H1 (cell line): ENCODE data around the gene CNDP1.
A peak's percentile ranks its signal among the peaks of the same experiment; 100 is the strongest.

Experiments used
- EP300 ChIP-seq, 2 experiments: IDR thresholded peaks; 1 replicate in 1 of 2; 2 replicates in 1 of 2; pipeline ENCODE4 v1.6.1; 2011 to 2012; ENCODE audit warnings: low read depth in 2 of 2, low read length in 2 of 2, mild to moderate bottlenecking in 2 of 2, borderline replicate concordance in 1 of 2, inconsistent platforms in 1 of 2, moderate library complexity in 1 of 2
- EZH2 ChIP-seq: fragments of 200-600 bp; sonication (generic); IDR thresholded peaks from 2 replicates; pipeline ENCODE4 v1.7.1; 2012; ENCODE audit warnings: low read depth, mild to moderate bottlenecking, moderate library complexity, low read length, inconsistent platforms; ENCODE audit not compliant: severe bottlenecking
- POLR2A ChIP-seq, 2 experiments: IDR thresholded peaks; 1 replicate in 1 of 2; 2 replicates in 1 of 2; pipeline ENCODE4 v1.6.1; 2011; ENCODE audit warnings: low read depth in 2 of 2, low read length in 2 of 2, mild to moderate bottlenecking in 2 of 2; ENCODE audit errors: control extremely low read depth in 1 of 2
- RAD21 ChIP-seq, 2 experiments: IDR thresholded peaks in 1 of 2; conservative IDR thresholded peaks in 1 of 2; 2 replicates each; pipeline ENCODE4 v1.6.1; 2011; ENCODE audit warnings: low read depth in 2 of 2, low read length in 2 of 2, improper control_type of control experiment in 1 of 2, inconsistent platforms in 1 of 2, mild to moderate bottlenecking in 1 of 2, moderate library complexity in 1 of 2
- SIRT6 ChIP-seq: IDR thresholded peaks from one replicate; pipeline ENCODE4 v1.7.1; 2012; ENCODE audit warnings: low read length, inconsistent platforms
- ZNF274 ChIP-seq: IDR thresholded peaks from 2 replicates; pipeline ENCODE4 v1.7.0; 2012; ENCODE audit warnings: low read length, borderline replicate concordance; ENCODE audit errors: extremely low read depth
- TF ChIP-seq, protein P1 (sequence below), 3 experiments: IDR thresholded peaks; 1 replicate in 2 of 3; 2 replicates in 1 of 3; pipeline versions ENCODE4 v1.5.1 to v1.6.1; 2011; ENCODE audit warnings: low read length in 3 of 3, mild to moderate bottlenecking in 3 of 3, inconsistent platforms in 2 of 3, low read depth in 1 of 3, moderate library complexity in 1 of 3; ENCODE audit not compliant: insufficient read depth in 1 of 3; ENCODE audit errors: control extremely low read depth in 1 of 3

DNA sequence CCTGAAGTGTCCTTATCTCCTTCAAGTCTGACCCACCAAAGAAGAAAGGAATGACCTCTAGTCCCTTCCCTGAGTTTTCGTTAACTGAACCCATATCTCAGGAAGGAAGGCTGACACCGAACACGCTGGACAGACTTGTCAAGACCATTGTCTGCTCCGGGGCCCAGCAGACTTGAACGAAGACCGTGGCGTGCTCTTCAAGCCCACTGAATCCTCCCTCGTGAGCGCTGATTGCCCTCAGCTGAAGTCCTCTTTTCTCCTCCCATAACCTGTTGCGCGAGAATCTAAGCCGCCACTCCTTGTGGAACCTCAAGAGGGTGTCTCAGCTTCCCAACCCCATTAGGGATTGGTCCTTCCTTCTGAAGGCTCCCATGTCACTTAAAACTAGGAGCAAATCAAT is 634 bp upstream of the CNDP1 start:
- TF ChIP-seq ZNF274 = no peak
- TF ChIP-seq, protein P1, sequence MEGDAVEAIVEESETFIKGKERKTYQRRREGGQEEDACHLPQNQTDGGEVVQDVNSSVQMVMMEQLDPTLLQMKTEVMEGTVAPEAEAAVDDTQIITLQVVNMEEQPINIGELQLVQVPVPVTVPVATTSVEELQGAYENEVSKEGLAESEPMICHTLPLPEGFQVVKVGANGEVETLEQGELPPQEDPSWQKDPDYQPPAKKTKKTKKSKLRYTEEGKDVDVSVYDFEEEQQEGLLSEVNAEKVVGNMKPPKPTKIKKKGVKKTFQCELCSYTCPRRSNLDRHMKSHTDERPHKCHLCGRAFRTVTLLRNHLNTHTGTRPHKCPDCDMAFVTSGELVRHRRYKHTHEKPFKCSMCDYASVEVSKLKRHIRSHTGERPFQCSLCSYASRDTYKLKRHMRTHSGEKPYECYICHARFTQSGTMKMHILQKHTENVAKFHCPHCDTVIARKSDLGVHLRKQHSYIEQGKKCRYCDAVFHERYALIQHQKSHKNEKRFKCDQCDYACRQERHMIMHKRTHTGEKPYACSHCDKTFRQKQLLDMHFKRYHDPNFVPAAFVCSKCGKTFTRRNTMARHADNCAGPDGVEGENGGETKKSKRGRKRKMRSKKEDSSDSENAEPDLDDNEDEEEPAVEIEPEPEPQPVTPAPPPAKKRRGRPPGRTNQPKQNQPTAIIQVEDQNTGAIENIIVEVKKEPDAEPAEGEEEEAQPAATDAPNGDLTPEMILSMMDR (IDR thresholded peaks at IDR 0.05; ENCODE audit: control extremely low read depth in 1 of 3, insufficient read depth in 1 of 3, low read depth in 1 of 3, low read length in 3 of 3) = peak in 1 of 3 experiments; percentile 5; a peak in 1 of 4 replicates
- TF ChIP-seq RAD21 (IDR thresholded peaks at IDR 0.05 in 1 of 2, conservative IDR thresholded peaks at IDR 0.05 in 1 of 2; ENCODE audit: low read depth in 2 of 2, low read length in 2 of 2) = no peak
- no peak for TF ChIP-seq SIRT6
- no peak for TF ChIP-seq POLR2A (IDR thresholded peaks at IDR 0.05; ENCODE audit: control extremely low read depth in 1 of 2, low read depth in 2 of 2, low read length in 2 of 2)
- no peak for TF ChIP-seq EZH2
- no peak for TF ChIP-seq EP300 (IDR thresholded peaks at IDR 0.05; ENCODE audit: borderline replicate concordance in 1 of 2, low read depth in 2 of 2, low read length in 2 of 2)
